Stimulated activated CD8-positive, alpha-beta memory T cell treated with anti-CD3 and anti-CD28 coated beads, Interleukin-4, amount 100 ng/mL, for 24 hours (primary cell): ENCODE results near the gene PDZD8.
A peak's percentile ranks its signal among the peaks of the same experiment; 100 is the strongest.

Source experiments
- DNase-seq: peaks from one replicate; pipeline ENCODE4 v3.0.0-alpha.2; 2020; ENCODE audit warnings: low read depth

The PDZD8 gene

DNA sequence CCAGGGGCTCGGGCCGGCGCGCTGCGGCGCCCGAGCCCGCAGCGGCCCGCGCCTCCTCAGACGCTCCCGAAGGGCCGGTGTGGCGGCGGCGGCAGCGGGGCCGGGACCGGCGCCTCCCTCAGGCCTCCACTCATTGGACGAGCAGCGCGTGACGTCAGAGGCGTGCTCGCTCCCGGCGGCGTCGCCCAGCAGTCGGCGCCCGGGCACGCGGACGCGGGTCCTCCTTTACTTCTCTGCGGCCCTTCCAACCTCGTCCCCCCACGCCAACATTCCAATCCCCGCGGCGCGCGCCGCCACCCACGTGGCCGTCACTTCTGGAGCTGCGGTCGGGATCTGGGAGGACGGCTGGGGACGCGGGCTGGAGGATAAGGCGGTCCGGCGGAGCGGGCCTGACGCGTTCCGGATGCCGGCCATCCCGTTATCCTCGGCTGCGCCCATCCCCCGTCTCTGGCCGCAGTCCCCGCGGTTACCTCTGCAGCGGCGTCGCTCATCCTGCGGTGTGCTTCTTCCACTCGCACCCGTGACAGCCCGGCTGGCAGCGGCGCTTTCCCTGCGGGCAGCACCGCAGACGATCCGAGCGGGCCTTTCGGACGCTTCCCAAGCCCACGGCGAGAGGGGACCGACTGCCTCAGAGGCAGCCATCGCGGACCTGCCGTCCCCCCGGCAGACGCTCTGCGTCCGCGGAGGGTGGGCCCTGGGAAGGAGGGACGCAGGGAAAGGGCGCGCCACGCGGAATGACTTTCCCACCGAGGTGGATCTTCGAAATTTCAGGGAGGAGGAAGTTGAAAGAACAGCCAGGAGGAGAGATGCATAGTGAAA lies at the start of gene PDZD8:
PDZD8 (minus strand) TSS at position 81 of the 819 bp plus-strand sequence. CDS start 213 bp downstream, outside the sequence.
- peak; percentile 90 for DNase-seq

- DNase-seq = no peak
Measured at GRCh38 chr10:117424171-117424570, 48.9 kb upstream of the PDZD8 start.

DNA sequence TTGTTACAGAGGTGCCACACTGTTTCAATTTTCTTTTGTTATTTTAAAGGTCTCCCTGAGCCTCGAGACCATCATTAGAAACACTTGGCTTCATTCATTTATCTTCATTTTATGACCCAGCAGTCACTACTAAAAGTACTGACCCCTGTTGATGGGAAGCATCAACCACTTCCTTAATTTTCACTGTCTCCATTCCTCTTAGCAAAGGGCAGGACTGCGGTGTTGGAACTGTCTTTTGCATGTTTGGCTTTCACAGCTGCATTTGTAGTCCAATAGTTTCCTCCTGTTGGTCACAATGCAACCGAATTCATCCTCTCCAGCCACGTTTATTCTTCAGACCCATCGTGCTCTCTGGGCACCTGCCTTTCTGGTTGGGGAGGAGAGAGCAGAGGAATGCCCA lies 46.7 kb upstream of the PDZD8 start:
- DNase-seq = no peak

DNA sequence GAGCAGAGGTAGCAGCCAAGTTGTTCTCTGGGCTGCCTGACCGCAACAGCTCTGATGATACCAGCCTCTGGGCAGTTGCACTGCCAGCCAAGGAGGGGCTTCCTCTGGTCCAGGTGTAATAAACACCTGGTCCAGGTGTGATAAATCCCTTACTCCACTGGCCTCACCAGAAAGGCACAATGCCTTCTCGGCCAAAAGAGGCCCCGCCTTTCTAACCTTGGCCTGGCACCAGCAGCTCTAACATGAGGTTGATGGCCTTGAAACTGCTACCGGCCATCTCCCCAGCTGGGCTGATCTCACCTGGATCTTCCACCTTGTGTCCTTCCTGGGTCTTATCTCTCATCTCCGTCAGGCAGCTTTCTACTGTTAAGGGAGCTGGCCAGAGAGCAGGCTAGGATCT lies 45.5 kb upstream of the PDZD8 start:
- DNase-seq = no peak

GRCh38 chr10:117419921-117420320 lies 44.7 kb upstream of the PDZD8 start:
- DNase-seq = no peak

DNA sequence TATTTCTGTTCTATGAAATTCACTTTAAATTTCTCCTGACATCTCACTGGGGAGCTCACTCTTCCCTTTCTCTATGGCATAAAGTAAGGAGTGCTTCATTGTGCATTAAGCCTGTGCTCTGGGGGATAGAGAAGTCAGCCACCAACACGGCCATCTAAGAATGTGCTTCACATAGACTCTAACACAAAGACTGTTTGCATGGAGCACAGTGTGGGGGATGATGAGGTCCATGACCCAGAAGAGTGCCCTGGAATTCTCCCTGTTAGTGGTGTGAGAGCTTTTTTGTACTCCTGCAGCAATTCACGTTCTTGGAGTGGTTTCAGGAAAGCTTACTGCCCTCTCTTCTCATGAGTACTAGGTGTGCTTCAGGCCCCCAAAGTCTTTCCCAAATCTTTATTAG lies 43.9 kb upstream of the PDZD8 start:
- DNase-seq = no peak

GRCh38 chr10:117418121-117418520 lies 42.9 kb upstream of the PDZD8 start:
- DNase-seq = no peak

DNA sequence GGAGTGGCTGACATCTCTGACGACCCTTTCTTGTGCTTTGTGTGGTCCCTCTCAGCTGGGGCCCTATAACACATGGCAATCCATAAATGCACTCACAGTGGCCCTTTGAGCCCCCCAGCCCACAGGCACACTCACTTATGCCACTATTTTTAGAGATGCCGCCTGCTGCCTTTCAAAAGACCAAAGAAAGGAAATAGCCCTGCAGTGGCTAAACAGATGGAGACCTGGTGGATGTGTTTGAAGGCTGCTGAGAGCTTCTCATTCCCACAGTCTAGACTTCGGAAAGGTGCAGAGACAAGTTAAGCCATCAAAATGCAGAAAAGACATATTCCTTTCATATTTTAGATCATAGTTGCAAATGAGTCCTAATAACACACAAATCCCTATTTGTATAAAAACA lies 42.0 kb upstream of the PDZD8 start:
- DNase-seq = no peak

DNA sequence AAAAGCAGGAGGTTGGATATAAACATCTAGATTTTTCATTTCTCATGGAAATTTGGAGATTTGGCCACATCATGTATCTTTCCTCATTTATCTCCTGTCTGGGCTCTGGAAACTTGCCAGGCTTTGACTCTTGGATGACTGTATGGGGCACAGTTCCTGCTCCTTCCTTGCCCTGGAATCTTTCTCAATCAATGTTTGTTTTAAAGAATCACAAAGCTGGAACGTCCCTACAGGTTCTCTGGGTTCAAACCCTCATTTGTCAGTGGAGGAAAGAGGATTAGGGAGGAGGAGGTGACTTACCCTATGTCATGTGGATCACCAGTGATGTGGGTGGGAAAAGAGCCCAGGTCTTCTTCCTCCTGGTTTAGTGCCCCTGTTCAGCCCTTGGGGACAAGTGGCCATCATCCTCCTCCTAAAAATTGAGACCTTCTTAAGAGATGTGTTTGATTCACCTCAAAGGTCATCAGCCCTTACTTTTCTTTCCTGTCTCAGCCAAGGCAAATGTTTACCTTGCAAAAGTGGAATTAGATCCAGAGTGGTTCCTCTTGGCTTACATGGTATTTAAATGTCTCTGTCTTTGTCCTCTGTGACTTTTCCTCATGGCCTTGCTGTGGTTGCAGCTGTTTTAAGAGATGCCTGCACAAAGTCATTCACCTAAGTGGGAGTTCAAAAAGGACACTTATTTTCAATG lies 38.8 kb upstream of the PDZD8 start:
- DNase-seq = no peak

- DNase-seq = no peak
Measured at GRCh38 chr10:117412469-117413010, 37.3 kb upstream of the PDZD8 start.

GRCh38 chr10:117411479-117412399 lies 36.5 kb upstream of the PDZD8 start:
- no peak for DNase-seq

GRCh38 chr10:117410557-117410956 lies 35.3 kb upstream of the PDZD8 start:
- no peak for DNase-seq

- no peak for DNase-seq
Measured at GRCh38 chr10:117409549-117410305, 34.5 kb upstream of the PDZD8 start.

GRCh38 chr10:117408436-117409384 lies 33.5 kb upstream of the PDZD8 start:
- DNase-seq = no peak

GRCh38 chr10:117405730-117406129 lies 30.5 kb upstream of the PDZD8 start:
- DNase-seq = no peak

DNA sequence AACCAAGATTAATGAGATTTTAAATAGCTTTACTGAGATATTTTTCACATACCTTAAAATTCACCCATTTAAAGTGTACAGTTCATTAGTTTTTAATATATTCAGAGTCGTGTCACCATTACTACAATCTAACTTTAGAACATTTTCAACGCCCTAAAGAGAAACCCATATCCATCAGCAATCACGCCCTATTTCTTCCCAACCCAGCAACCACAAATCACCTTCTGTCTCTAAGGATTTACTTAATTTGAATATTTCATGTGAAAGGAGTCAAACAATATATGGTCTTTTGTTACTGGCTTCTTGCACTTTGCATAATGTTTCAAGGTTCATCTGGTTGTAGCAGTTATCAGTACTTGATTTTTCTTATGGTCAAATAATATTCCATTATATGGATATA lies 25.1 kb upstream of the PDZD8 start:
- DNase-seq = no peak

GRCh38 chr10:117399341-117400196 lies 24.3 kb upstream of the PDZD8 start:
- no peak for DNase-seq

DNA sequence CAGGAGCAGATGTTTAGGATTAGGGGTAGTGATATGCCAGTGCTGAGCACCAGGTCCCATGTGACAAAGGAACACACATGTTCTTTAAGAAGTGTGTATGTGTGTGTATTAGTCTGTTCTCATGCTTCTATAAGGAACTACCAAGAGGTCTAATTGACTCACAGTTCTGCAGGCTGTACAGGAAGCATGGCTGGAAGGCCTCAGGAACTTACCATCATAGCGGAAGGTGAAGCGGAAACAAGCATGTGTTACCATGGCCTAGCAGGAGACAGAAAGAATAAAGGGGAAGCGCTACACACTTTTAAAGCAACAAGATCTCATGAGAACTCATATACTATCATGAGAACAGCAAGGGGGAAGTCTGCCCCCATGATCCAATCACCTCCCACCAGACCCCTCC lies 22.8 kb upstream of the PDZD8 start:
- DNase-seq = no peak
